Mesendoderm (in vitro differentiated cells): ENCODE measurements around the gene FXYD6.
A peak's percentile ranks its signal among the peaks of the same experiment; 100 is the strongest.

ENCODE experiments used
- DNase-seq: peaks from one replicate; pipeline ENCODE4 v3.0.0; 2013
- H2AK5ac ChIP-seq: 2 replicates; pipeline ENCODE4 v1.6.1; 2013; ENCODE audit warnings: low read length, inconsistent platforms
- H2BK120ac ChIP-seq: 2 replicates; pipeline ENCODE4 v1.6.1; 2013; ENCODE audit warnings: low read depth, mild to moderate bottlenecking, low read length, moderate library complexity, mixed read lengths
- H2BK15ac ChIP-seq: replicated peaks from 2 replicates; pipeline ENCODE4 v1.6.1; 2013; ENCODE audit warnings: low read depth, mild to moderate bottlenecking, moderate library complexity
- H2BK5ac ChIP-seq: 2 replicates; pipeline ENCODE4 v1.6.1; 2013; ENCODE audit warnings: low read length, inconsistent platforms
- H3K18ac ChIP-seq: 2 replicates; pipeline ENCODE4 v1.6.1; 2013; ENCODE audit warnings: mild to moderate bottlenecking, low read length, mixed read lengths
- H3K23ac ChIP-seq: one replicate; pipeline ENCODE4 v1.6.1; 2013; ENCODE audit warnings: low read length
- H3K27ac ChIP-seq: 2 replicates; pipeline ENCODE4 v1.5.1; 2013; ENCODE audit warnings: low read depth, mild to moderate bottlenecking, inconsistent platforms, low read length, moderate library complexity
- H3K27me3 ChIP-seq: 2 replicates; pipeline ENCODE4 v1.6.1; 2013; ENCODE audit warnings: low read length, control low read depth, mild to moderate bottlenecking, inconsistent platforms; ENCODE audit not compliant: insufficient read depth, poor library complexity
- H3K36me3 ChIP-seq: 2 replicates; pipeline ENCODE4 v1.6.1; 2013; ENCODE audit warnings: low read length, inconsistent platforms; ENCODE audit not compliant: control insufficient read depth, insufficient read depth
- H3K4ac ChIP-seq: one replicate; pipeline ENCODE4 v1.6.1; 2013; ENCODE audit warnings: low read depth, mild to moderate bottlenecking, low read length, moderate library complexity
- H3K4me1 ChIP-seq: 2 replicates; pipeline ENCODE4 v1.6.1; 2013; ENCODE audit warnings: low read depth, low read length, inconsistent platforms; ENCODE audit not compliant: control insufficient read depth
- H3K4me2 ChIP-seq: 2 replicates; pipeline ENCODE4 v1.6.1; 2013; ENCODE audit warnings: low read length
- H3K4me3 ChIP-seq: 2 replicates; pipeline ENCODE4 v1.5.1; 2013; ENCODE audit warnings: mild to moderate bottlenecking, low read length
- H3K56ac ChIP-seq: one replicate; pipeline ENCODE4 v1.6.1; 2013; ENCODE audit warnings: low read length
- H3K79me1 ChIP-seq: 2 replicates; pipeline ENCODE4 v1.6.1; 2013; ENCODE audit warnings: low read length, inconsistent platforms
- H3K79me2 ChIP-seq: 2 replicates; pipeline ENCODE4 v1.6.1; 2013; ENCODE audit warnings: mild to moderate bottlenecking, low read length; ENCODE audit not compliant: control insufficient read depth, insufficient read depth
- H3K9ac ChIP-seq: 2 replicates; pipeline ENCODE4 v1.6.1; 2013; ENCODE audit warnings: low read length, inconsistent platforms
- H4K5ac ChIP-seq: one replicate; pipeline ENCODE4 v1.6.1; 2013; ENCODE audit warnings: low read length
- H4K8ac ChIP-seq: one replicate; pipeline ENCODE4 v1.6.1; 2013; ENCODE audit warnings: low read depth, mild to moderate bottlenecking, control low read depth, low read length, moderate library complexity
- WGBS: extraction: QIAGEN DNeasy Blood & Tissue Kit; methylation state at CpG from one replicate; pipeline ENCODE4 v1.1.7; 2013; ENCODE audit warnings: low lambda C conversion rate, missing lambda C conversion rate; ENCODE audit not compliant: insufficient coverage; ENCODE audit errors: extremely low coverage; 5-methylcytosine and 5-hydroxymethylcytosine counted together

FXYD6 gene

GRCh38 chr11:117825538-117826189 is 50.8 kb downstream of the FXYD6 start:
- H3K23ac ChIP-seq, result no peak overlapping the region
- no peak overlapping the region for H3K4me2 ChIP-seq
- H4K8ac ChIP-seq, result no peak overlapping the region
- no peaks in the 10 kb centered on the region for H3K36me3 ChIP-seq
- no peak overlapping the region for H2BK120ac ChIP-seq
- no peak overlapping the region for H2BK5ac ChIP-seq
- H4K5ac ChIP-seq, result no peak overlapping the region
- H3K56ac ChIP-seq, result no peak overlapping the region
- H3K9ac ChIP-seq, result no peak overlapping the region
- peaks cover 16% of the 10 kb centered on the region for H3K4me1 ChIP-seq
- no peak overlapping the region for H3K27ac ChIP-seq
- no peaks in the 10 kb centered on the region for H3K79me2 ChIP-seq
- H3K4me3 ChIP-seq, result no peak overlapping the region
- no peaks in the 10 kb centered on the region for H3K27me3 ChIP-seq
- no peak for DNase-seq
- H2BK15ac ChIP-seq, result no peak overlapping the region
- H2AK5ac ChIP-seq, result no peak overlapping the region
- H3K79me1 ChIP-seq, result no peaks in the 10 kb centered on the region
- no peak overlapping the region for H3K18ac ChIP-seq
- WGBS, result no CpG with 5 or more reads among the region's 8 CpGs
- no peak overlapping the region for H3K4ac ChIP-seq

- no peak within 1 kb of the TSS for H3K4me2 ChIP-seq
- H3K79me1 ChIP-seq, result no peaks in the 10 kb centered on the region
- no peaks in the 10 kb centered on the region for H3K79me2 ChIP-seq
- DNase-seq, result no peak
- peak within 1 kb of the TSS; percentile 19 for H3K23ac ChIP-seq
- no peak within 1 kb of the TSS for H2BK15ac ChIP-seq
- no peak within 1 kb of the TSS for H4K8ac ChIP-seq
- no peaks in the 10 kb centered on the region for H3K27me3 ChIP-seq
- no peak within 1 kb of the TSS for H3K27ac ChIP-seq
- H3K4me1 ChIP-seq, result peaks cover 16% of the 10 kb centered on the region
- no peak within 1 kb of the TSS for H2BK120ac ChIP-seq
- no peak within 1 kb of the TSS for H3K4me3 ChIP-seq
- H3K18ac ChIP-seq, result peak within 1 kb of the TSS; percentile 9
- peak within 1 kb of the TSS; percentile 7 for H3K4ac ChIP-seq
- H2AK5ac ChIP-seq, result no peak within 1 kb of the TSS
- no peak within 1 kb of the TSS for H2BK5ac ChIP-seq
- no peak within 1 kb of the TSS for H3K9ac ChIP-seq
- H3K36me3 ChIP-seq, result no peaks in the 10 kb centered on the region
- no peak within 1 kb of the TSS for H4K5ac ChIP-seq
- WGBS, result no CpG with 5 or more reads among the region's 22 CpGs
- H3K56ac ChIP-seq, result peak within 1 kb of the TSS; percentile 59
Measured at GRCh38 chr11:117824571-117825537, 51.6 kb downstream of the FXYD6 start, which contains the start of gene FXYD2. Gene FXYD2, minus strand, starts transcription at chr11:117824744. Its CDS starts 66 bp downstream, at chr11:117824678.

- Histone ChIP-seq H3K4me3 (no peak overlapping the region), H3K27ac (no peak overlapping the region), H3K27me3 (no peaks in the 10 kb centered on the region), H2AK5ac (no peak overlapping the region), H3K18ac (peak overlapping the region; percentile 9), H3K4me2 (no peak overlapping the region), H2BK5ac (no peak overlapping the region), H3K23ac (peak overlapping the region; percentile 19), H3K9ac (no peak overlapping the region), H3K4me1 (peaks cover 16% of the 10 kb centered on the region), H4K5ac (no peak overlapping the region), H3K36me3 (no peaks in the 10 kb centered on the region), H3K79me1 (no peaks in the 10 kb centered on the region), H2BK15ac (no peak overlapping the region), H3K56ac (peak overlapping the region; percentile 59), H2BK120ac (no peak overlapping the region), H4K8ac (no peak overlapping the region), H3K79me2 (no peaks in the 10 kb centered on the region), H3K4ac (peak overlapping the region; percentile 7)
- WGBS, result no CpG with 5 or more reads among the region's 13 CpGs
- no peak for DNase-seq
Measured at GRCh38 chr11:117823946-117824420, 52.5 kb downstream of the FXYD6 start.

- DNase-seq, result peak; percentile 62
Measured at GRCh38 chr11:117823294-117823945, 53.0 kb downstream of the FXYD6 start.

GRCh38 chr11:117822074-117823033 is 54.1 kb downstream of the FXYD6 start:
- no peaks in the 10 kb centered on the region for H3K27me3 ChIP-seq
- H3K4me1 ChIP-seq, result peaks cover 16% of the 10 kb centered on the region
- no peaks in the 10 kb centered on the region for H3K79me2 ChIP-seq
- no peak overlapping the region for H4K5ac ChIP-seq
- peak; percentile 49 for DNase-seq
- H2BK15ac ChIP-seq, result no peak overlapping the region
- peak overlapping the region; percentile 31 for H3K56ac ChIP-seq
- no CpG with 5 or more reads among the region's 33 CpGs for WGBS
- H3K79me1 ChIP-seq, result no peaks in the 10 kb centered on the region
- H2BK5ac ChIP-seq, result peak overlapping the region; percentile 22
- H3K18ac ChIP-seq, result no peak overlapping the region
- no peak overlapping the region for H3K23ac ChIP-seq
- no peak overlapping the region for H3K4me2 ChIP-seq
- no peak overlapping the region for H3K9ac ChIP-seq
- H3K4me3 ChIP-seq, result no peak overlapping the region
- no peak overlapping the region for H2BK120ac ChIP-seq
- no peak overlapping the region for H3K27ac ChIP-seq
- no peak overlapping the region for H3K4ac ChIP-seq
- peak overlapping the region; percentile 67 for H2AK5ac ChIP-seq
- no peaks in the 10 kb centered on the region for H3K36me3 ChIP-seq
- H4K8ac ChIP-seq, result no peak overlapping the region

More at GRCh38 chr11:117823294-117823945, 53.0 kb downstream of the FXYD6 start:
- Histone ChIP-seq H3K4me2 (no peak overlapping the region), H3K36me3 (no peaks in the 10 kb centered on the region), H2AK5ac (no peak overlapping the region), H2BK120ac (no peak overlapping the region), H3K79me2 (no peaks in the 10 kb centered on the region), H3K9ac (no peak overlapping the region), H3K56ac (peak overlapping the region; percentile 29), H3K79me1 (no peaks in the 10 kb centered on the region), H3K4ac (no peak overlapping the region), H2BK5ac (no peak overlapping the region), H3K27me3 (no peaks in the 10 kb centered on the region), H4K8ac (no peak overlapping the region), H3K18ac (no peak overlapping the region), H2BK15ac (no peak overlapping the region), H3K27ac (no peak overlapping the region), H3K4me1 (peaks cover 16% of the 10 kb centered on the region), H3K4me3 (no peak overlapping the region), H4K5ac (no peak overlapping the region), H3K23ac (no peak overlapping the region)
- no CpG with 5 or more reads among the region's 18 CpGs for WGBS
